HG03060 (cell line): ENCODE data around the gene ZFP36L1.

Experiments
- ATAC-seq: cut with Tn5 transposase; IDR thresholded peaks from one replicate; pipeline ENCODE4 v1.9.1; 2021; ENCODE audit warnings: low read depth, moderate number of reproducible peaks; ENCODE audit not compliant: unreplicated experiment

ZFP36L1 gene

DNA sequence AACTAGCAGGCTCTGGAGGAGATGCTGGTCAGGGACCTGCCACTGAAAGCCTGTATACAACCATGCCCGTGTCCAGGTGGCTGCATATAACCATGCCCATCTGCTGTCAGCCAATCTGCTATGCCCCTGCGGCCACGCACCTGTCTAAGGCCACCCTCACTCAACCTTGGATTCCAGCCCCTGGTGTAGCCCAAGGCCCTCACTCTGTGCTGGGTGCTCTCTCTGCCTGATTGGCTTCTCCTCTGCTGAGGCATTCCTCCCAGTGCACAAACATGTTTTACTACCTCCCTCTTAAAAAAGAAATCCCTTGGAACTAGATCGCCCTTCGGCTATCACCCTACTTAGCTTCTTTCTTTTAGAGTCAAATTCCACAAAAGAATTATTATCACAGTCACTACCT lies 45.5 kb downstream of the ZFP36L1 start:
- ATAC-seq, result no peak

DNA sequence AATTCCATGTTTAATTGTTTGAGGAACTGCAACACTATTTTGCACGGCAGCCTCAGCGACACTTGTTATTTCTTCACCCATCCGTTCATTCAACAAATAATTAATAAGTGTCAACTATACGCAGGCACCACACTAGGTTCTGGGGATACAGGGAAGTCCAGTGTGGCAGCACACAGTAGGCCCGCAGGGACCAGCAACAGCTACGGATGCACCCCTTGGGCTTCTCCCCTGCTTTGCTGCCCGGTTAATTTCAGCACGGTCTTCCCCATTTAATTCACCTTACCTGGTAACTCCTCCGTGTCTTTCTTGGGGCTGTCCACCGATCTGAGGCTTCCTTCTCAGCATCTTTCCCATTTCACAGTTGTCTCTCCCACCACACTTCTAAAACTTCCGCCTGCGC lies 48.3 kb downstream of the ZFP36L1 start:
- ATAC-seq, result no peak

DNA sequence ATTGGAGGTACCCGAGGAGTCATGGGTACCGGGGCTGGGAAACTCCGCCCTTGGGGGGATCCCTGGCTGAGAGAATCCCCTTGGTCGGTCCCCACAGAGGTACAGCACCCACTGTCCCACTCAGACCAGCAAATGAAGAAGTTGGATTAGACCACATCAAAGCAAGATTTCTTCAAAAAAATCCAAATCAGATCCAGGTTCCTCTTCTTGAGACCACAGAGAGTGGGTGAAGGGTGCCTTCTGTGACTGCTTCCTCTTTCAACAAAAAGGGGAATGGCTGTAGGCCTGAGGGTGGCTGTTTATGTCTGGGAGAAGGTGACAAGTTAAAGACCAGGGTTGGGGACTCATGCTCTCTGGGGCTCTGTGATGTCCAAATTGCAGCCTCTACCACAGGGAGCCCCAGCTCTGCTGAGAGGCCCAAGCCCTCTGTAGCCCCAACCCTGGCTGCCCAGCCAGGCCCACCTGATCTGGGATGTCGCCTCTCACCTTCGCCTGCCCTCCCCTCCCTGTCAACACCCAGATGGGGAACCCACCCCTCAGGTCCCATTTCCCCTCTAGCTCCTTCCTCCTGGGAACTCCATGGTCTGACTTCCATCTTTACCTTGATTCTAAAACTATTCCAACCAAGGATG lies 50.9 kb downstream of the ZFP36L1 start:
- peak; percentile 70 for ATAC-seq

DNA sequence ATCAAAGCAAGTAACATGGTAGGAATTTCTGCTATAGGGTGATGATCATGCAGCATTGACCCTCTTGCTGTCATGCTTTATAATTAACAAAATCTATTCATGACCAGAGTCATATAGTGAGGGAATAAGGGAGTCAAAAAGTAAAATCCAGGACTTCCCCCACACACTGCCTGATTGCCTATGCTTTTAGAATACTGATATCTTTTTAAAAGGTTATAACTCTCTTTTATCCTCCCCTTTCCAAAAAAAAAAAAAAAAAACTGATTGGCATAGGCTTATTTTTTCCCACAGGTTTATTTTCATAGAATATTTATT lies 51.4 kb downstream of the ZFP36L1 start:
- no peak for ATAC-seq

DNA sequence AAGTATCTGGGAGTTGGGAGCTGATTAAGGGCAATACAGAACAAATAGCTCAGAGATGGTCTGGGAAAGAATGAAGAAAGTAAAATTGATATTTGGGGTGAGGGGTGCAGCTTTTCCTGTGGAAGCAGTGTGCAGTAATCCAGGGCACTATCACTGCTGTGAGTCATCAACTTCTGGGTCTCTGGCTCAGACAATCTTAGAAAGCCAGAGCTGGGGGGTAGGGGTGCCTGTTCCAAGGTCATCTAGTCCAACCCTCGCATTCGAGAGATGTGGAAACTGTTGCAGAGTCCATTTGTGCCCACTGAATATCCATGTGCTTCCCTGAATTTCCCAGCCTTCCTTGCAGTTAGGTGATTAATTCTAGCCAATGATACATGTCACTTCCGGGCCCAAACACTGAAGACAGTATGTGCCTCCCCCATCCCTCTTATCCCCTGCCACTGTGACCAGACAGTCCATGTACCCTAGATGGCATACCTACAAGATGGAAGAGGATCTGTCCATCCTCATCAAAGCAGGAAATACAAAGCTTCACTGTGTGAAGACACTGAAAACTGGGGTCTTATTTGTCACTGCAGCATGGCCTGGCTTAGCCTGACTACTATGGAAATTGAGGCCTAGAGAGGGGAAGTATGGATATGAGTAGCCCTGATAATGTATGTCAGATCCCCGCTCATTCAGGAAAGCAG lies 51.9 kb downstream of the ZFP36L1 start:
- no peak for ATAC-seq

DNA sequence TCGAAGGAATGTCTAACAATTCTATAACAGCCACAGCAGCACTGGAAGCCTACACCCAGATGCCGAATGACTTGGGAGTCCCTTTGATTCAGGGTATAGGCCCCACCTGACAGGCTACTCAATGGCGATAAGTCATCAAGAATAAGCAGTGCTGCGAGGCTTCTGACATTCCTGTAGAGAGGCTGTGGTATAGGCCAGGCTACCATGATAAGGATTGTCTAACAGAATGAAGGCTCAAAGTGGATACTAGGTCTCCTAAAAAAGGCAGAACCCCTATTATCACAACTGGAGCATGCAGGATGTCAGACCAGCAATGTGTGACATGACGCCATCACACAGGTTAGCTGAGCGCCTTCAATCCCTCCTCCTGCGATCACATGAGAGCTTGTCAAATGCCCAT lies 53.2 kb downstream of the ZFP36L1 start:
- ATAC-seq, result no peak

DNA sequence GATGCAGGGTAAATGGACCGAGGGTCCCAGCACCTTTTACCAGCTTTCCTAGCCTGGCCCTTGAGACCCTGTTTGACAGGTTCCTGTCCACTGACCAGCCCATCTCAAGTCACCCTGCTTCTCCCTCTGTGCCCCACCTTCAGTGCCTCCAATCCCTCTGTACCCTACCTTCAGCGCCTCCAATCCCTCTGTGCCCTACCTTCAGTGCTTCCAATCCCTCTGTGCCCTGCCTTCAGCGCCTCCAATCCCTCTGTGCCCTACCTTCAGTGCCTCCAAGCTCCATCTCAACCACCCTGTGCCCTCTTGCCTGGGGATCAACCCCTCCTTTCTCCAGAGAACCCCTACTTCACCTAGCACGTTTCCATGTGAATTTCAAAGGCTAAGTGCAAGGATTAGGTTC lies 54.3 kb downstream of the ZFP36L1 start:
- ATAC-seq, result no peak
